Limb (tissue), 2 donors: ENCODE results near the gene ANAPC1.
A peak's percentile ranks its signal among the peaks of the same experiment; 100 is the strongest.
"Not testable (repeated sequence)": the region's sequence is repeated elsewhere in the genome, so short reads cannot be mapped to it uniquely, and the experiment has no call there.

Experiments used
- DNase-seq, 2 donors: peaks; one replicate each; pipeline ENCODE4 v3.0.0-alpha.2; 2016; ENCODE audit errors: extremely low spot score in 2 of 2

ANAPC1 gene

DNA sequence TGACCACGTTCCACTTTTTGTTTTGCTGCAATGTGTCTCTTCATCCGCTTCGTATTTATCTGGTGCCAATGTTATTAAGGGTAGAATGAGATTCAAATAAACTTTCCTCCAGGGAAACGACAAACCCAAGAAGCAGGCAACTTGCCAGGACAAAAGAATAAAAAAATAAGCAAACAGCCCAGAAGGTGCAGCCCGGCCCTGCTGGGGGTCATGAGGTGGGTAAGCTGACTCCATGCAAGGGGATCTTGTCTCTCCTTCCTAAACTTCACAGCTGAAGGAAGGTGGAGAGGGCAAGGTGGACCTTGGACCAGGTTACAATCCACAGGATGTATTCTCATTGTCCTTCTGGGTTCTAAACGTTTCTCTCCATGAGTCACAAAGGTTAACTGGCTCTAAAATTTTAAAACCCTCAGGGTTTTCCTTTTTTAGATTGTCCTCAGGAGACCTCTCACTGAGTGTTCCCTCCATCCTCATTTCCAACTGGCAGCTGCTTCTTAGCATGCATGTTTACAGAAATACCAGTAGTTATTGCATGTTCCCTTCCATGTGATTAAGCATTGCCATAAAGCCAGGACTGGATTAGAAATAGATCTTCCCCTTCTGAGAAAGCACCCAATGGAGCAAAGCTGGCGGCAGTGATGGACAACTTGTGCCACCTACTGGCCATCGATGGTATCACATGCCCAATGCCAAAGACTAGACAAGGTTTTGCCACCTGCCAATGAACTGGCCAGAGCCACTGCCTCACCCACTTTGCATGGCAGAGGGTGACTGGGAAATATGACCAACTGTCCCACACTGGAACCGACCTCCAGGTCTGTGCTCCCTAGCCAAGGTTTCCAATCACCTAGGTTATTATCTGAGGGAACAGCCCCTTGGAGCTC, 147.9 kb downstream of the ANAPC1 start:
- DNase-seq = not testable (repeated sequence)

DNA sequence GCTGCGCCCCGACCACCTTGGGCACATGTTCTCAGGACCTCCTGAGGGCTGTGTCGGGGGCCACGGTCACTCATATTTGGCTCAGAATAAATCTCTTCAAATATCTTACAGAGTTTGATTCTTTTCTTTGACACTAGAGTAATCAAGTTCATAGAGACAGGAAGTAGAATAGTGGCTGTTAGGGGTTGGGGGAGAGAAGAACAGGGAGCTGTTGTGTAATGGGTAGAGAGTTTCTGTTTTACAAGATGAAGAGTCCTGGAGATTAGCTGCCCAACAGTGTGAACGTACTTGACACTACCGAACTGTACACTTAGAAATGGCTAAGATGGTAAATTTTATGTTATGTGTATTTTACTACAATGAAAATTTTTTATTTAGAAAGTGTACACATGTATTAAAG, 148.6 kb downstream of the ANAPC1 start:
- not testable (repeated sequence) for DNase-seq

DNA sequence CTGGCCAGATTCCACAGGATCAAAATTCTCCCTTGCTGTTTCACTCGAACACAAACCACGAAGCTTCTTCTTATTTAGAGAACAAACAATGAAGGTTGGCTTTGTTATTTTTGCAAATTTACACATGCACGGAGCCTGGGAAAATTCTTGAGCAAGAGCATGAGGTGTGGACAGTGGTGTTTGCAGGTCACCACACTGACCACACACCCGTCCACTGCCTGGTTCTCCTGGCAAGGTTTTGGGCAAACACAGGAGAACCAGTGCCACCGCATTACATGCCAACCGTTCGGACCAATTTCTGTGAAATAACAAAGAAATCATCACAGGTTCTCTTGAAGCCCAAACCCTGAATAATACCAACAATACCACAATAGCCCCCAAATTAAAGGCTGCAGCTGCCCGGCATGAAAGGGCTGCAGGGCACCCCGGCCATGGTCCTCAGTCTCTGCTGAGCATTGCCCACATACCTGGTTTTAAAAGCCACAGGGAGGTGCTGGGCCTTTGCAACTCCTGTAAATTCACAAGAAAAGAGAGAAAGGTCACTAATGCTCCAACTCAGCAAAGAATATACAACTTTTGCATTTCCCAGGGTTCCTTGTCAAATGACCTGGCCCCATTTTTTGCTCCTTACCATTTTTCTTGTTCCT, 154.1 kb downstream of the ANAPC1 start:
- DNase-seq = not testable (repeated sequence)

DNA sequence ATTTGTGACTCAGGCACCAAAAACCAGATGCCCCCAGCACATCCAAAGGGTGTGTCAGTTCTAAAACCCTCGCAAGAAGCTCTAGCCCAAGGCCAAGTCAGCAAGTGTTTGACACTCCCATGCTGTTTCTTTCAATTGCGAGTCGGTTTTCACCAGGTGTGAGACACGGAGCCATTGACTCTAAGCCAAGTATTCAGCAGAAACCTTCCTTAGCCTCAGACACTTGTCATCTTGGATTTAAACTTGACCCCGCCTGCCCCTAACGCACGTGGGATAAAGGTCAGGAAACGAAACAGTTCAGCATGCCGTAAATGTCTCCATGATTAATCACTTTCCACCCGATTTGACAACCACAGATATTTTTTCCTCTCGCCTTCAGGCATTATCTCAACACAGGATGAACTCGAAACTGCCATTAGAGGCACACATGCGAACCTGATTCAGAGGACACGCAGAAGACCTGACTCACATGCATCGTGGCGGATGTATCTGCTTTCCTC, 156.3 kb downstream of the ANAPC1 start:
- not testable (repeated sequence) for DNase-seq

DNA sequence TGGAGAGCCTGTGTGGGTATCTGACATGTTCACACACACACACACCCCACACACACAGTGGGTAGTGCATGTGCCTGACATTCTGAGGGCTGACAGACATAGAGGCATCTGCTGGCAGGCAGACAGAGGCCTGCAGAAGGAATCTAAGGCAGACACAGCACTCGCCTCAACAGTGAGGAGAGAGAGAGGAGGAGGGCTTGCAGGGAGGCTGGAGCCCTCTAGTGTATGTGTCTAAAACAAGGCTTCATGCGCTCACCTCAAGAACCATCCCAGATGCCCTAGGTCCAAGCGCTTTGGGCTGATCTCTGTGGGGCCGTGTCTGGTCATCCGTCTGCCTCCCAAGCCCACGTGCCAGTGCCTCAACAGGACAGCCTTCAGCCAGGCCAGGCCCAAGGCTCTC, 158.3 kb downstream of the ANAPC1 start:
- peak in 1 of 2 donors; percentile 33 for DNase-seq

DNA sequence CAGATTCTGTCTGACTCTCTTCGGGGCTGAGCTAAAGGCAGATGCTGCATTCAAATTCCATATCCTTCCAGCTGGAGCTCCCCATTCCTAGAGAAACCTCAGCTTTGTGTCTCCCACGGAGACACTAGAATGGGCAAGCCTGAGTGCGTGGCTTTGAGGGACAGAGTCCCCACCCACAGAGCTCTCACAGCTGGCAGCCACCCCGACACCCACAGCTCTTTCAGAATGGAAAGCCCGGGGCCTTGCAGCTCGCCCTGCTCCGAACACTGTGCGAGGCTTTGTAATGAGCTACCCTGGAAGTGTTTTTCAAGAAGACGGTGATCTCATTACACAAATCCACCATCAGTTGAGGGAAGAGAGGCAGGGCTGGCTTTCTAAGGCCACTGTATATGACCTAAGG, 164.4 kb downstream of the ANAPC1 start:
- not testable (repeated sequence) for DNase-seq
